ENCODE data around the gene RNASEH2B.

DNA sequence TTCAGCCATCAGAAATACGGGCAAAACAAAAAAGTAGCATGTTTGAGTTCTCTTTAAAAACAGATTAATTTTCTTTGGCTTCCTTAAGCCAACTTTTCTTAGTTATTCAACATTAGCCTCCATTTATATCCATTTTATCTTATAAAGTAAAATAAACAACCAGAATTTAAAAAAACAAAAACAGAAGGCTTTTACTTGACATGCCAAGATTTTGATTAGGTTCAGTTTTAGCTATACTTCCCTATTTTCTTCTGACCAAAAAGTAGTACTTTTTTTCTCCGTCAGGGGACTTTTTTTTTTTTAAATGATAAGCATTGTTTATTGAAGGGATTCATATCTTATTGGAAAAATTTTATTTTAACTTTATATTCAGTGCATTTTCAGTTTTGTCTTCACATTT is 18.1 kb downstream of the RNASEH2B start:
- TF ChIP-seq, protein P1, sequence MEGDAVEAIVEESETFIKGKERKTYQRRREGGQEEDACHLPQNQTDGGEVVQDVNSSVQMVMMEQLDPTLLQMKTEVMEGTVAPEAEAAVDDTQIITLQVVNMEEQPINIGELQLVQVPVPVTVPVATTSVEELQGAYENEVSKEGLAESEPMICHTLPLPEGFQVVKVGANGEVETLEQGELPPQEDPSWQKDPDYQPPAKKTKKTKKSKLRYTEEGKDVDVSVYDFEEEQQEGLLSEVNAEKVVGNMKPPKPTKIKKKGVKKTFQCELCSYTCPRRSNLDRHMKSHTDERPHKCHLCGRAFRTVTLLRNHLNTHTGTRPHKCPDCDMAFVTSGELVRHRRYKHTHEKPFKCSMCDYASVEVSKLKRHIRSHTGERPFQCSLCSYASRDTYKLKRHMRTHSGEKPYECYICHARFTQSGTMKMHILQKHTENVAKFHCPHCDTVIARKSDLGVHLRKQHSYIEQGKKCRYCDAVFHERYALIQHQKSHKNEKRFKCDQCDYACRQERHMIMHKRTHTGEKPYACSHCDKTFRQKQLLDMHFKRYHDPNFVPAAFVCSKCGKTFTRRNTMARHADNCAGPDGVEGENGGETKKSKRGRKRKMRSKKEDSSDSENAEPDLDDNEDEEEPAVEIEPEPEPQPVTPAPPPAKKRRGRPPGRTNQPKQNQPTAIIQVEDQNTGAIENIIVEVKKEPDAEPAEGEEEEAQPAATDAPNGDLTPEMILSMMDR (IDR thresholded peaks at IDR 0.05), result no peak
- TF ChIP-seq ZFX (IDR thresholded peaks at IDR 0.05; ENCODE audit: borderline replicate concordance), result no peak
